H9 (cell line): ENCODE results near the gene GTF3A. TPM values are rescaled to one million over a fixed set of nuclear protein-coding genes. Genes with fewer than 3 reads are reported as not detected.

Experiments used
- DNase-seq: peaks from one replicate; pipeline ENCODE4 v3.0.0-alpha.2; 2017
- H2AFZ ChIP-seq: one replicate; pipeline ENCODE4 v1.6.1; 2013; ENCODE audit warnings: mild to moderate bottlenecking, low read length, control low read depth, moderate library complexity
- H2AK5ac ChIP-seq: 2 replicates; pipeline ENCODE4 v1.6.1; 2013; ENCODE audit warnings: low read length, control low read depth, mixed read lengths; ENCODE audit not compliant: insufficient read length
- H2BK120ac ChIP-seq: one replicate; pipeline ENCODE4 v1.6.1; 2013; ENCODE audit warnings: low read depth, mild to moderate bottlenecking, low read length, control low read depth, inconsistent platforms; ENCODE audit not compliant: poor library complexity, severe bottlenecking
- H2BK12ac ChIP-seq: 2 replicates; pipeline ENCODE4 v1.6.1; 2013; ENCODE audit warnings: low read length, control low read depth, mixed read lengths, low read depth; ENCODE audit not compliant: insufficient read length
- H2BK15ac ChIP-seq: 2 replicates; pipeline ENCODE4 v1.6.1; 2013; ENCODE audit warnings: low read depth, low read length, control low read depth
- H2BK20ac ChIP-seq: one replicate; pipeline ENCODE4 v1.6.1; 2013; ENCODE audit warnings: low read depth, mild to moderate bottlenecking, low read length, control low read depth, inconsistent platforms; ENCODE audit not compliant: poor library complexity, severe bottlenecking
- H2BK5ac ChIP-seq: 2 replicates; pipeline ENCODE4 v1.6.1; 2013; ENCODE audit warnings: low read length, control low read depth, mixed read lengths; ENCODE audit not compliant: insufficient read length
- H3K14ac ChIP-seq: 2 replicates; pipeline ENCODE4 v1.6.1; 2013; ENCODE audit warnings: low read length, control low read depth; ENCODE audit not compliant: insufficient read depth
- H3K18ac ChIP-seq: 2 replicates; pipeline ENCODE4 v1.6.1; 2013; ENCODE audit warnings: low read depth, mild to moderate bottlenecking, mixed read lengths, low read length, control low read depth; ENCODE audit not compliant: insufficient read length
- H3K23ac ChIP-seq: 2 replicates; pipeline ENCODE4 v1.6.1; 2013; ENCODE audit warnings: low read length, control low read depth, mixed read lengths, low read depth; ENCODE audit not compliant: insufficient read length
- H3K23me2 ChIP-seq: 2 replicates; pipeline ENCODE4 v1.6.1; 2013; ENCODE audit warnings: low read depth, mild to moderate bottlenecking, mixed read lengths, low read length, control low read depth; ENCODE audit not compliant: insufficient read length, poor library complexity, severe bottlenecking
- H3K27ac ChIP-seq: 2 replicates; pipeline ENCODE4 v1.5.1; 2013; ENCODE audit warnings: low read length, control low read depth, mixed read lengths, low read depth; ENCODE audit not compliant: insufficient read length
- H3K27me3 ChIP-seq: 2 replicates; pipeline ENCODE4 v1.6.1; 2013; ENCODE audit warnings: low read length, control low read depth, inconsistent platforms; ENCODE audit not compliant: insufficient read depth
- H3K4ac ChIP-seq: 2 replicates; pipeline ENCODE4 v1.6.1; 2013; ENCODE audit warnings: low read depth, mild to moderate bottlenecking, control low read depth, inconsistent platforms, low read length, moderate library complexity
- H3K4me1 ChIP-seq: 2 replicates; pipeline ENCODE4 v1.6.1; 2013; ENCODE audit warnings: low read length, control low read depth, inconsistent platforms; ENCODE audit not compliant: insufficient read depth
- H3K4me2 ChIP-seq: 2 replicates; pipeline ENCODE4 v1.6.1; 2013; ENCODE audit warnings: low read length, control low read depth, mixed read lengths; ENCODE audit not compliant: insufficient read length, insufficient read depth
- H3K56ac ChIP-seq: 2 replicates; pipeline ENCODE4 v1.6.1; 2013; ENCODE audit warnings: low read depth, mild to moderate bottlenecking, mixed read lengths, low read length, control low read depth; ENCODE audit not compliant: insufficient read length
- H3K79me1 ChIP-seq: 2 replicates; pipeline ENCODE4 v1.6.1; 2013; ENCODE audit warnings: low read depth, mild to moderate bottlenecking, moderate library complexity, low read length, control low read depth, inconsistent platforms; ENCODE audit not compliant: insufficient read depth, poor library complexity, severe bottlenecking
- H3K79me2 ChIP-seq: 2 replicates; pipeline ENCODE4 v1.6.1; 2013; ENCODE audit warnings: low read length, control low read depth, inconsistent platforms; ENCODE audit not compliant: insufficient read depth
- H3K9ac ChIP-seq: 2 replicates; pipeline ENCODE4 v1.6.1; 2013; ENCODE audit warnings: low read length, control low read depth, mixed read lengths; ENCODE audit not compliant: insufficient read length; ENCODE audit errors: extremely low read depth
- H3K9me3 ChIP-seq: one replicate; pipeline ENCODE4 v1.6.1; 2013; ENCODE audit warnings: low read depth, low read length, inconsistent platforms; ENCODE audit not compliant: control insufficient read depth
- H3T11ph ChIP-seq: one replicate; pipeline ENCODE4 v1.6.1; 2013; ENCODE audit warnings: mild to moderate bottlenecking, low read length, control low read depth, inconsistent platforms
- H4K20me1 ChIP-seq: one replicate; pipeline ENCODE4 v1.6.1; 2013; ENCODE audit not compliant: control insufficient read depth, insufficient read length, insufficient read depth
- H4K5ac ChIP-seq: 2 replicates; pipeline ENCODE4 v1.6.1; 2013; ENCODE audit warnings: low read depth, mild to moderate bottlenecking, mixed read lengths, low read length, control low read depth; ENCODE audit not compliant: insufficient read length
- H4K8ac ChIP-seq: replicated peaks from 2 replicates; pipeline ENCODE4 v1.6.1; 2013; ENCODE audit warnings: low read length, control low read depth, mixed read lengths, low read depth; ENCODE audit not compliant: insufficient read length
- H4K91ac ChIP-seq: 2 replicates; pipeline ENCODE4 v1.6.1; 2013; ENCODE audit warnings: low read depth, mild to moderate bottlenecking, moderate library complexity, mixed read lengths, low read length, control low read depth; ENCODE audit not compliant: insufficient read length
- H3K27ac Mint-ChIP-seq, 3 experiments: 2 replicates in 2 of 3; 3 replicates in 1 of 3; pipeline ENCODE4 v1.8.0; 2020 to 2021; ENCODE audit warnings: mixed read lengths in 3 of 3, mild to moderate bottlenecking in 1 of 3, moderate library complexity in 1 of 3
- H3K27me3 Mint-ChIP-seq: 2 replicates; pipeline ENCODE4 v1.8.0; 2021; ENCODE audit warnings: low read depth, mild to moderate bottlenecking, moderate library complexity, mixed read lengths
- H3K36me3 Mint-ChIP-seq, 3 experiments: 2 replicates in 2 of 3; 3 replicates in 1 of 3; pipeline ENCODE4 v1.8.0; 2020 to 2021; ENCODE audit warnings: low read depth in 3 of 3, mixed read lengths in 3 of 3; ENCODE audit not compliant: insufficient read depth in 1 of 3
- H3K4me1 Mint-ChIP-seq, 2 experiments: 2 replicates each; pipeline ENCODE4 v1.8.0; 2020; ENCODE audit warnings: mixed read lengths in 2 of 2
- H3K4me3 Mint-ChIP-seq, 2 experiments: 2 replicates in 1 of 2; 3 replicates in 1 of 2; pipeline ENCODE4 v1.8.0; 2020 to 2021; ENCODE audit warnings: mild to moderate bottlenecking in 2 of 2, mixed read lengths in 2 of 2, moderate library complexity in 1 of 2
- H3K9me3 Mint-ChIP-seq, 2 experiments: 2 replicates in 1 of 2; 3 replicates in 1 of 2; pipeline ENCODE4 v1.8.0; 2020; ENCODE audit warnings: mild to moderate bottlenecking in 2 of 2, mixed read lengths in 2 of 2, moderate library complexity in 1 of 2
- WGBS: extraction: QIAGEN DNeasy Blood & Tissue Kit; methylation state at CpG from one replicate; pipeline ENCODE4 v1.1.7; 2013; ENCODE audit warnings: missing lambda C conversion rate, low lambda C conversion rate, mixed read lengths; ENCODE audit not compliant: insufficient read length; ENCODE audit errors: extremely low coverage; 5-methylcytosine and 5-hydroxymethylcytosine counted together
- total RNA-seq: library from RNA; stranded (reverse); gene quantifications from 2 replicates; pipeline ENCODE4 v1.2.1, GENCODE V29; 2021
- TF ChIP-seq, protein P1 (sequence below): fragments of 200-600 bp; sonication (generic); conservative IDR thresholded peaks from 3 replicates; pipeline ENCODE4 v1.8.0; 2021; ENCODE audit warnings: antibody characterized with exemption, mild to moderate bottlenecking

GTF3A gene
- total RNA-seq, 1 experiment from 2014 or later: 70.0 TPM

- H2AFZ ChIP-seq: no peak overlapping the region
- no peak overlapping the region for H3K23ac ChIP-seq
- H3K9ac ChIP-seq: no peak overlapping the region
- no peak overlapping the region for H2AK5ac ChIP-seq
- no peak overlapping the region for H3T11ph ChIP-seq
- no peak overlapping the region for H2BK20ac ChIP-seq
- H2BK15ac ChIP-seq: no peak overlapping the region
- Mint-ChIP-seq H3K4me3 (no peak overlapping the region), H3K36me3 (no peaks in the 10 kb centered on the region), H3K9me3 (no peaks in the 10 kb centered on the region; a peak in 1 of 5 replicates), H3K27me3 (peaks cover 1% of the 10 kb centered on the region), H3K27ac (no peak overlapping the region), H3K4me1 (peaks cover 14 to 15% of the 10 kb centered on the region in 2 experiments)
- H4K8ac ChIP-seq: no peak overlapping the region
- H3K4me2 ChIP-seq: no peak overlapping the region
- no peak overlapping the region for H4K5ac ChIP-seq
- H3K4me1 ChIP-seq: peaks cover 9% of the 10 kb centered on the region; the same call in 1 of the 2 replicates
- H4K91ac ChIP-seq: no peak overlapping the region
- H3K79me1 ChIP-seq: no peaks in the 10 kb centered on the region
- DNase-seq: no peak
- H2BK5ac ChIP-seq: no peak overlapping the region
- no peak overlapping the region for H3K4ac ChIP-seq
- TF ChIP-seq, protein P1, sequence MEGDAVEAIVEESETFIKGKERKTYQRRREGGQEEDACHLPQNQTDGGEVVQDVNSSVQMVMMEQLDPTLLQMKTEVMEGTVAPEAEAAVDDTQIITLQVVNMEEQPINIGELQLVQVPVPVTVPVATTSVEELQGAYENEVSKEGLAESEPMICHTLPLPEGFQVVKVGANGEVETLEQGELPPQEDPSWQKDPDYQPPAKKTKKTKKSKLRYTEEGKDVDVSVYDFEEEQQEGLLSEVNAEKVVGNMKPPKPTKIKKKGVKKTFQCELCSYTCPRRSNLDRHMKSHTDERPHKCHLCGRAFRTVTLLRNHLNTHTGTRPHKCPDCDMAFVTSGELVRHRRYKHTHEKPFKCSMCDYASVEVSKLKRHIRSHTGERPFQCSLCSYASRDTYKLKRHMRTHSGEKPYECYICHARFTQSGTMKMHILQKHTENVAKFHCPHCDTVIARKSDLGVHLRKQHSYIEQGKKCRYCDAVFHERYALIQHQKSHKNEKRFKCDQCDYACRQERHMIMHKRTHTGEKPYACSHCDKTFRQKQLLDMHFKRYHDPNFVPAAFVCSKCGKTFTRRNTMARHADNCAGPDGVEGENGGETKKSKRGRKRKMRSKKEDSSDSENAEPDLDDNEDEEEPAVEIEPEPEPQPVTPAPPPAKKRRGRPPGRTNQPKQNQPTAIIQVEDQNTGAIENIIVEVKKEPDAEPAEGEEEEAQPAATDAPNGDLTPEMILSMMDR: no peak
- WGBS: no CpG with 5 or more reads among the region's 5 CpGs
- no peak overlapping the region for H3K14ac ChIP-seq
- H3K23me2 ChIP-seq: no peaks in the 10 kb centered on the region
- H4K20me1 ChIP-seq: no peaks in the 10 kb centered on the region
- H3K27ac ChIP-seq: no peak overlapping the region
- H3K9me3 ChIP-seq: no peaks in the 10 kb centered on the region
- no peak overlapping the region for H2BK120ac ChIP-seq
- H3K27me3 ChIP-seq: no peaks in the 10 kb centered on the region
- H3K79me2 ChIP-seq: no peaks in the 10 kb centered on the region
- H3K18ac ChIP-seq: no peak overlapping the region
- no peak overlapping the region for H2BK12ac ChIP-seq
- H3K56ac ChIP-seq: no peak overlapping the region
Measured at GRCh38 chr13:27405546-27406134, 18.8 kb upstream of the GTF3A start.
